ENCODE data around the gene SRSF5. TPM values are rescaled to one million over a fixed set of nuclear protein-coding genes. Genes with fewer than 3 reads are reported as not detected.
A peak's percentile ranks its signal among the peaks of the same experiment; 100 is the strongest.

Gene SRSF5
- total and polyA plus RNA-seq, 2 of the 13 experiments (the other 11 are each of a cell fraction or from before 2014, with no cell fraction given), result 189 to 277 TPM

GRCh38 chr14:69772082-69773017, 5.4 kb downstream of the SRSF5 start (continued):
- TF ChIP-seq ZNF609 (CRISPR knock-in tag; IDR thresholded peaks at IDR 0.05; ENCODE audit: borderline replicate concordance) (peak; percentile 57; the same call in 1 of the 2 replicates), THAP7 (CRISPR knock-in tag; IDR thresholded peaks at IDR 0.05) (no peak), ZNF20 (CRISPR knock-in tag; IDR thresholded peaks at IDR 0.05) (no peak), IKZF5 (CRISPR knock-in tag; IDR thresholded peaks at IDR 0.05) (no peak), MIXL1 (CRISPR knock-in tag; IDR thresholded peaks at IDR 0.05) (no peak), AFF4 (CRISPR knock-in tag; IDR thresholded peaks at IDR 0.05) (no peak), ZBTB7A (CRISPR knock-in tag; IDR thresholded peaks at IDR 0.05) (no peak), POLR2G (IDR thresholded peaks at IDR 0.05; ENCODE audit: low read depth, low read length) (peak; percentile 52), LCORL (IDR thresholded peaks at IDR 0.05) (peak; percentile 51; the same call in 1 of the 2 replicates), LCORL (CRISPR knock-in tag; IDR thresholded peaks at IDR 0.05) (0 out of 2 replicates have a peak, but pooled peaks have one; percentile 53), ZNF687 (CRISPR knock-in tag; IDR thresholded peaks at IDR 0.05) (peak; percentile 30; the same call in 1 of the 2 replicates), ZNF546 (CRISPR knock-in tag; conservative IDR thresholded peaks at IDR 0.05) (no peak), PHF5A (CRISPR knock-in tag; IDR thresholded peaks at IDR 0.05; ENCODE audit: low read depth, unreplicated experiment) (no peak)

Data from HepG2 (cell line).